GM21528 (cell line): ENCODE results near the gene GPR17.

Source experiments
- ATAC-seq: cut with Tn5 transposase; IDR thresholded peaks from one replicate; pipeline ENCODE4 v1.9.1; 2021; ENCODE audit warnings: mild to moderate bottlenecking, moderate library complexity; ENCODE audit not compliant: unreplicated experiment, low FRiP score

GPR17 gene

GRCh38 chr2:127645395-127646291, at the start of gene GPR17:
Gene GPR17 (plus strand): TSS chr2:127646153. CDS start chr2:127650736, 4,583 bp downstream.
- no peak for ATAC-seq

- ATAC-seq: no peak
These were observed 49.5 kb upstream of the GPR17 start for GRCh38 chr2:127596311-127597045.

- ATAC-seq: no peak
These were observed 48.6 kb upstream of the GPR17 start for GRCh38 chr2:127597046-127597983.

- no peak for ATAC-seq
These were observed 48.0 kb upstream of the GPR17 start for GRCh38 chr2:127597984-127598380.

GRCh38 chr2:127598711-127599110, 47.2 kb upstream of the GPR17 start:
- no peak for ATAC-seq

GRCh38 chr2:127599211-127599610, 46.7 kb upstream of the GPR17 start:
- ATAC-seq: no peak

GRCh38 chr2:127604986-127605385, 41.0 kb upstream of the GPR17 start:
- ATAC-seq: no peak

- ATAC-seq: no peak
These were observed 40.2 kb upstream of the GPR17 start for GRCh38 chr2:127605691-127606263.

- no peak for ATAC-seq
These were observed 39.1 kb upstream of the GPR17 start for GRCh38 chr2:127606625-127607398.

- no peak for ATAC-seq
These were observed 38.5 kb upstream of the GPR17 start for GRCh38 chr2:127607399-127607908.

GRCh38 chr2:127608061-127609030, 37.6 kb upstream of the GPR17 start:
- ATAC-seq: no peak

- no peak for ATAC-seq
These were observed 36.8 kb upstream of the GPR17 start for GRCh38 chr2:127609031-127609751.

GRCh38 chr2:127609818-127610217, 36.1 kb upstream of the GPR17 start:
- ATAC-seq: no peak

GRCh38 chr2:127610561-127610960, 35.4 kb upstream of the GPR17 start:
- ATAC-seq: no peak

- no peak for ATAC-seq
These were observed 34.7 kb upstream of the GPR17 start for GRCh38 chr2:127611076-127611925.

GRCh38 chr2:127612111-127612822, 33.7 kb upstream of the GPR17 start:
- no peak for ATAC-seq
